HG02763 (cell line): Measurements from ENCODE around the gene GUSB.

Experiments
- ATAC-seq: cut with Tn5 transposase; IDR thresholded peaks from one replicate; pipeline ENCODE4 v1.9.1; 2021; ENCODE audit warnings: mild to moderate bottlenecking, moderate library complexity; ENCODE audit not compliant: unreplicated experiment

GUSB gene

DNA sequence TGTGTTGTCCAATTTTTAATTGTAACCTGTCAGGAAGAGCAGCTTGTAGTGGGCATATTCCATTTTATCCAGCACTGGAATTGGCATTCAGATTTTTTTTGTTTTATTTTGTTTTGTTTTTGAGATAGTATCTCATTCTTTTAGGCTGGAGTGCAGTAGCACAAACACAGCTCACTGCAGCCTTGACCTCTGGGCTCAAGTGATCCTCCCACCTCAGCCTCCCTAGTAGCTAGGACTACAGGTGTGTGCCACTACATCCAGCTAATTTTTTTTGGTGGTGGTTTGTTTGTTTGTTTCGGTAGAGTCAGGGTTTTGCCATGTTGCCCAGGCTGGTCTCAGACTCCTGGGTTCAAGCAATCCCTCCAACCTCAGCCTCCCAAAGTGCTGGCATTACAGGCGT lies 44.7 kb downstream of the GUSB start:
- ATAC-seq, result no peak

DNA sequence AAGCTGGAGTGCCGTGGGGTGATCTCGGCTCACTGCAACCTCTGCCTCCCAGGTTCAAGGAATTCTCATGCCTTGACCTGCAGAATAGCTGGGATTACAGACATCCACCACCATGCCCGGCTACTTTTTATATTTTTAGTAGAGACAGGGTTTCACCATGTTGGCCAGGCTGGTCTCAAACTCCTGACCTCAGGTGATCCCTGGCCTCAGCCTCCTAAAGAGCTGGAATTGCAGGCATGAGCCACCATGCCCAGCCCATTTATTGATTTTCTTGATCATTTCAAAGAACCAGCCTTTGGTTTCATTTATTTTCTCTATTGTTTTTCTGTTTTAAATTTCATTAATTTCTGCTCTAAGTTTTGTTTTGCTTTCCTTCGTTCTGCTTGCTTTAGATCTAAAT lies 50.3 kb downstream of the GUSB start:
- no peak for ATAC-seq

DNA sequence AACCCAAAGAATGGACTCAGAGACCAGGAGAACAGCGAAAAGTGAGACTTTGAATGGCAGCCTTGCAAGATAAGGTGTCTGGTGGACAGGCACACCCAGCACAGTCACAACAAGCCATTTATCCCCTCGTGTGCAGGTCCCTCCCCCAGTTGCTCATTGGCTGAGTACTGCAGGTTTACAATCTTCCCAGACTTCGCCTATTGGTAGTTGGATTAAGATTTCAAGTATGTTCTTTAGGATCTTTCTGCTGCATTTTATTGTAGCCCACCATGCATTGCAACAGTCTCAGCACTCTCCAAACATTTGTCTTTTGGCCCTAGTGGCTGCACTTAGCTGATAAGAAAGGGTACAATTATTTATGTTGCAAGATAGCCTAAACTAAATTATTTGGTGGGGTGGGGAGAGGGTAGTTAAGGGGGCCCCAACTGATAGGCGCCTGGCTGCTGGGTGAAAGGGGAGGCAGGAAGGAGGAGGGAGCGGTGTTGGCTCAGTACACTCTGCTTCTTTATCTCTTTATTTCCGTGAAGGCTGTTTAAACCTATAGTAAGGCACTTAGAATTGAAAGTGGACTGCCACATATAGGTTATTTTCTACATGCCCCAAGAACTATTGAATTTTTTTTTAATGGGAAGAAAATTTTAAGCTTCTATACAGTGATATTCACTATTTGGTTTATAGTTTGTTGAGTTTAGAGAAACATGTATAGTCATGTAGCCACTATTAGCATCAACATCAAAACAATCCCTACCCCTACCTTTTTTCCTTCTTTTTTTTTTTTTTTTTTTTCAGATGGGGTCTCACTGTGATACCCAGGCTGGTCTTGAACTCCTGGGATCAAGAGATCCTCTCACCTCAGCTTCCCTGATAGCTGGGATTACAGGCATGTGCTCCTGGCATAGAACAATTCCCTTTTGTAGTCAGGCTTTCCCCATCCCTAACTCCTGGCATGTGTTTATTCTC lies 54.2 kb downstream of the GUSB start:
- no peak for ATAC-seq

DNA sequence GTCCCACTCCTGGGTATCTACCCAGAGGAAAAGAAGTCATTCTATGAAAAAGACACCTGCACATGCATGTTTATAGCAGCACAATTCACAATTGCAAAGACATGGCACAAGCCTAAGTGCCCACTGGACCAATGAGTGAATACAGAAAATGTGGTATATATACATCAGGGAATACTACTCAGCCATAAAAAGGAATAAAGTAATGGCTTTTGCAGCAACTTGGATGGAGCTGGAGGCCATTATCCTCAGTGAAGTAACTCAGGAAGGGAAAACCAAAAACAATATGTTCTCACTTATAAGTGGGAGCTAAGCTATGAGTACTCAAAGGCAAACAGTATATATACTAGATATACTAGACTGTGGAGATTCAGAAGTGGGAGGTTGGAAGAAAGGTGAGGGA lies 55.4 kb downstream of the GUSB start:
- ATAC-seq, result no peak

DNA sequence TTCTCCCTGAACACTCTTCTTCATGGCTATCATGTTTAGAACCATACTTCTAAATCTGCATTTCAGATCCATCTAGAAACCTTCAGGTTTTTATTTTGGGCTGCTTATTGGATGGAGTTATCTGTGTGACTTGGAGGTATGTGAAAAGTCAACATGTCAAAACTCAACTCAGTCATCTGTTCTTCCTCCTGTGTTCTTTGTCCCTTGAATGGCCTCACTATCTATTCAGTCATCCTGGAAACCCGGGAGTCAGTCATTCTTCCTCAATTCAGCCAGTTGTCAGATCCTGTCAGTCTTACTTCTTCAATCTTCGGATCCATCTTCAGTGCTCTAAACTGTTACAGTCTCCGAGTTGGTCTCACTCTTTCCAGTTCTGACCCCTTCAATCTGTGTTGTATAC lies 57.0 kb downstream of the GUSB start:
- ATAC-seq, result no peak

DNA sequence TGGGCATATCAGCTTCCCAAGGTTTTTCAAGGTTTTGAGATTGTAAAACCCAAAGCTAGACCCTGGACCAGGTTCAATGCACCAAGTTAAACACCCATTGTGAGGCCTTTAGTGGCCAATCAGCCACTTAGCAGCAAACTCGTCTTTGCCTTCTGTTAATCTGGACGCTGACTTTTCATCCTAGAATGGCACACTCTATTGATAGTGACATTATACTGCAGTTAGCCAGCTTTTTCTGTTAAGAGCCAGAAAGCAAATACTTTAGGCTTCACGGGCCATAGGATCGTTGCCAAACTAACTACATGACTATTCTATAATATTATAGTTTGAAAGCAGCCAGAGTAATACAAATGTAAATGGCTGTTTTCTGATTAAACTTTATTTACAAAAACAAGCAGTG lies 57.8 kb downstream of the GUSB start:
- no peak for ATAC-seq

DNA sequence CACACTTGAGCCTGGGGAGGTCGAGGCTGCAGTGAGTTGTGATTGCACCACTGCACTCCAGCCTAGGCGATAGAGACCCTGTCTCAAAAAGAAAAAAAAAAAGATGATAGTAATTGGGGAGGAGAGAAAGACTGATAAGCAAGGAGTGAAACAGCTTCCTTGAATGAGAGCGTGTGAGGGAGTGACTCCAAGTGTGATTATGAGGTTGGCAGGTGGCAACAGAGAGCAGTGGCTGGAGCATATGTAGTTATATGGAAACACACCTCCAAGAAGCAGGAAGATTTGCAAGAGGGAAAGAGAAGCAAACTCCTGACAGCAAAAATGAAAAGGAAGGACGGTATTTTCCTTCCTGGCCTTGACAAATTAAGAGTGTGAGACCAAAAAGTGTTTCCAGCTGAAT lies 58.7 kb downstream of the GUSB start:
- no peak for ATAC-seq

DNA sequence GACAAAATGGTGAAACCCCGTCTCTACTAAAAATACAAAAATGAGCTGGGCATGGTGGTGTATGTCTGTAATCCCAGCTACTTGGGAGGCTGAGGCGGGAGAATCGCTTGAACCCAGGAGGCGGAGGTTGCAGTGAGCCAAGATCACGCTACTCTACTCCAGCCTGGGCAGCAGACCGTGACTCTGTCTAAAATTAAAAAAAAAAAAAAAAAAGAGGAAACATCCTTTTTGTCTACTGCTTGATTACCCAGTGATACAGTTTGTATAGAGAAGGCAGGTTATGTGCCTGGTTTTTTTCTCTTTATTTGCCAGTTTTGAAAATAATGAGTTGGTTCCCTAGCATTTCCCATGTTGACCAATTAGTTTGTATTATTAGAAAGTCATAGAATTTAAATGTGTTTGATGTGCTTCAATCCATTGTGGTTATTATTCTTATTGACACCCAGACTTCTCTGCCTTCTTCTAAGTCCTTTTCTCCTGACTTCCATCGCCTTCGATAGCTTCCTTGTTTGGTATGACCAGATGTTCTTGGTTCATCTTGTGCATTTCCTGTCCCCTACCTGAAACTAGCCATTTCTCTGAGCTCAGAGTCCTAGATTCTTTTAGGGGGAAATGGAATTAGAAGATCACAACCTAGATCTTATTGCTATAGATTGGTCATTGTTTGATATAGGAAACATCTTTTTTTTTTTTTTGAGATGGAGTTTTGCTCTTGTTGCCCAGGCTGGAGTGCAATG lies 65.9 kb downstream of the GUSB start:
- ATAC-seq, result no peak

DNA sequence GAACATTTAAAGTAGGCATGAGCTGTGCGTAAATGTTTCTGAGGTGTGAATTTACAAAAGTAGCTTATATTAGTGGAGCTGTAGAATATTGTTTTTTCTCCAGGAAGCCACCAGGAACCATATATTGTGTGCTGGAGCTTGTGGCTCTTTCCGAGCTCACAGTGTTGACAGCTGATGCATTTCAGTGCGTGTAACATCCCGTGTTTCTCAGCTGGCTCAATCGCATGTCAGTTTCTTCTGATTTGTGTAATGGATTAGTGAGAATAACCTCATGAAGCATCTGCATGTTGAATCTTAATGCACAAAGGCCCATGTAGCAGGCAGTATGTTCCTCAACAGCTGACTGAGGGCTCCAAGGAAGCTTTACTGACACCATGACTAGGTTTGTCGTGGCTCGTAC lies 69.8 kb downstream of the GUSB start:
- ATAC-seq, result no peak
